ENCODE measurements around the gene TTC7B.

Gene TTC7B

GRCh38 chr14:90604356-90604755 lies 211.9 kb downstream of the TTC7B start:
- TF ChIP-seq CTCF (IDR thresholded peaks at IDR 0.05; ENCODE audit: borderline replicate concordance, insufficient read depth, low read depth, low read length) = no peak
- no peak overlapping the region for H3K4me3 ChIP-seq (ENCODE audit: low read depth, low read length)

GRCh38 chr14:90603841-90604240 lies 212.4 kb downstream of the TTC7B start:
- no peak overlapping the region for H3K4me3 ChIP-seq (ENCODE audit: low read depth, low read length)
- TF ChIP-seq CTCF (IDR thresholded peaks at IDR 0.05; ENCODE audit: borderline replicate concordance, insufficient read depth, low read depth, low read length) = no peak

- no peak for TF ChIP-seq CTCF (IDR thresholded peaks at IDR 0.05; ENCODE audit: borderline replicate concordance, insufficient read depth, low read depth, low read length)
- H3K4me3 ChIP-seq (ENCODE audit: low read depth, low read length) = no peak overlapping the region
These were observed 212.9 kb downstream of the TTC7B start for GRCh38 chr14:90603336-90603735.

GRCh38 chr14:90602088-90602687 lies 214.0 kb downstream of the TTC7B start:
- no peak overlapping the region for H3K4me3 ChIP-seq (ENCODE audit: low read depth, low read length)
- no peak for TF ChIP-seq CTCF (IDR thresholded peaks at IDR 0.05; ENCODE audit: borderline replicate concordance, insufficient read depth, low read depth, low read length)

GRCh38 chr14:90601563-90601962 lies 214.7 kb downstream of the TTC7B start:
- no peak overlapping the region for H3K4me3 ChIP-seq (ENCODE audit: low read depth, low read length)
- TF ChIP-seq CTCF (IDR thresholded peaks at IDR 0.05; ENCODE audit: borderline replicate concordance, insufficient read depth, low read depth, low read length) = no peak

GRCh38 chr14:90600619-90601018 lies 215.6 kb downstream of the TTC7B start:
- no peak for TF ChIP-seq CTCF (IDR thresholded peaks at IDR 0.05; ENCODE audit: borderline replicate concordance, insufficient read depth, low read depth, low read length)

GRCh38 chr14:90599748-90600507 lies 216.3 kb downstream of the TTC7B start:
- no peak for TF ChIP-seq CTCF (IDR thresholded peaks at IDR 0.05; ENCODE audit: borderline replicate concordance, insufficient read depth, low read depth, low read length)
- H3K4me3 ChIP-seq (ENCODE audit: low read depth, low read length) = no peak overlapping the region

More at GRCh38 chr14:90600619-90601018, 215.6 kb downstream of the TTC7B start:
- no peak overlapping the region for H3K4me3 ChIP-seq (ENCODE audit: low read depth, low read length)
